Dendritic cell treated with granulocyte-macrophage colony-stimulating factor and Interleukin-4, amounts not matched to agents 40 ng/mL and 50 ng/mL, for 4 days (primary cell): ENCODE measurements around the gene BCL10.
A peak's percentile ranks its signal among the peaks of the same experiment; 100 is the strongest.

Experiments
- H3K27ac Mint-ChIP-seq: one replicate; pipeline ENCODE4 v1.8.0; 2022; ENCODE audit warnings: mild to moderate bottlenecking, mixed read lengths
- H3K27me3 Mint-ChIP-seq: one replicate; pipeline ENCODE4 v1.8.0; 2022; ENCODE audit warnings: mild to moderate bottlenecking, mixed read lengths
- H3K36me3 Mint-ChIP-seq: one replicate; pipeline ENCODE4 v1.8.0; 2022; ENCODE audit warnings: low read depth, mixed read lengths
- H3K4me1 Mint-ChIP-seq: one replicate; pipeline ENCODE4 v1.8.0; 2022; ENCODE audit warnings: low read depth, mixed read lengths
- H3K4me3 Mint-ChIP-seq: one replicate; pipeline ENCODE4 v1.8.0; 2022; ENCODE audit warnings: mild to moderate bottlenecking, moderate library complexity, mixed read lengths
- H3K9me3 Mint-ChIP-seq: one replicate; pipeline ENCODE4 v1.8.0; 2022; ENCODE audit warnings: mixed read lengths
- intact Hi-C: fragments of 100-400 bp; cut with micrococcal nuclease; formaldehyde crosslinking; loops from one replicate; pipeline ENCODE4 v1.15.0; 2022

The BCL10 gene

GRCh38 chr1:85276215-85276977, at the start of gene BCL10:
TSS of gene BCL10 (minus strand) at chr1:85276632. CDS start at chr1:85276352, 280 bp downstream.
- Mint-ChIP-seq H3K4me1 (peaks cover 56% of the 10 kb centered on the region), H3K27ac (peak within 1 kb of the TSS; percentile 99), H3K9me3 (no peaks in the 10 kb centered on the region), H3K4me3 (peak within 1 kb of the TSS; percentile 97), H3K36me3 (peaks cover 36% of the 10 kb centered on the region), H3K27me3 (peaks cover 5% of the 10 kb centered on the region)
- intact Hi-C loops = loop anchor here (1.0 to 10.0 kb wide), 3 partner anchors 17 to 1428 kb away; partner anchors contain the start of genes C1orf52, SH3GLB1 and SSX2IP

DNA sequence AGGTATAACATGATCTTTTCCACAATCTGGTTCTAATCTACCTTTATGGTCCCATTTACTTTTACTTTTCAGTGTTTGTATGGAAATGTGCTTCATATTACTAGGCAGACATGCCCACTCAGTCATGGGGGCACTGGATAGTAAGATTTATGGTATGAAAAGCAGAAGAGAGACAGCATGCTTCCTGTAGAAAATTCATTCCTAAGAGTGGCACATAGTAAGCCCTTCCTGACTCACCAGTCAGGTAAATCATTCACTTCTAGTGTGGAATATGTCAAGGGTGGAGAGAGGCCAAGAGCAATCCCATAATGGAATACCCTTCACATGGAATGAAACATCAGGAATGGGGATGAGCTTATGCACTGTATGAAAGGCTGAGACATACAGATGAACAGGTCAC, 49.5 kb upstream of the BCL10 start:
- Mint-ChIP-seq H3K4me3 (no peak overlapping the region), H3K36me3 (no peaks in the 10 kb centered on the region), H3K9me3 (no peaks in the 10 kb centered on the region), H3K27ac (no peak overlapping the region), H3K27me3 (peaks cover 22% of the 10 kb centered on the region), H3K4me1 (no peaks in the 10 kb centered on the region)
- intact Hi-C loops = no loop called here

DNA sequence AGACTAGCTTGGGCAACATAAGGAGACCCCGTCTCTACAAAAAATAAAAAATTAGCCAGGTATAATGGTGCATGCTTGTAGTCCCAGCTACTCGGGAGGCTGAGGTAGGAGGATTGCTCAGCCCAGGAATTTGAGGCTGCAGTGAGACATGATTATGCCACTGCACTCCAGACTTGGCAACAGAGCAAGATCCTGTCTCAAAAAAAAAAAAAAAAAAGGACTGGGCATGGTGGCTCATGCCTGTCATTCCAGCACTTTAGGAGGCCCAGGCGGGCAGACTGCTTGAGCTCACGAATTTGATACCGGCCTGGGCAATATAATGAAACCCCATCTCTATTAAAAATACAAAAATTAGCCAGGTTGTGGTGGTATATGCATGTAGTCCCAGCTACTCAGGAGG, 47.3 kb upstream of the BCL10 start:
- Mint-ChIP-seq H3K4me1 (no peaks in the 10 kb centered on the region), H3K36me3 (no peaks in the 10 kb centered on the region), H3K27me3 (peaks cover 20% of the 10 kb centered on the region), H3K9me3 (no peaks in the 10 kb centered on the region), H3K4me3 (no peak overlapping the region), H3K27ac (no peak overlapping the region)
- intact Hi-C loops = no loop called here

GRCh38 chr1:85322655-85323054, 46.2 kb upstream of the BCL10 start:
- no peak overlapping the region for H3K27ac Mint-ChIP-seq
- H3K36me3 Mint-ChIP-seq = no peaks in the 10 kb centered on the region
- intact Hi-C loops = no loop called here
- no peaks in the 10 kb centered on the region for H3K4me1 Mint-ChIP-seq
- H3K27me3 Mint-ChIP-seq = peaks cover 19% of the 10 kb centered on the region
- H3K9me3 Mint-ChIP-seq = no peaks in the 10 kb centered on the region
- H3K4me3 Mint-ChIP-seq = no peak overlapping the region

DNA sequence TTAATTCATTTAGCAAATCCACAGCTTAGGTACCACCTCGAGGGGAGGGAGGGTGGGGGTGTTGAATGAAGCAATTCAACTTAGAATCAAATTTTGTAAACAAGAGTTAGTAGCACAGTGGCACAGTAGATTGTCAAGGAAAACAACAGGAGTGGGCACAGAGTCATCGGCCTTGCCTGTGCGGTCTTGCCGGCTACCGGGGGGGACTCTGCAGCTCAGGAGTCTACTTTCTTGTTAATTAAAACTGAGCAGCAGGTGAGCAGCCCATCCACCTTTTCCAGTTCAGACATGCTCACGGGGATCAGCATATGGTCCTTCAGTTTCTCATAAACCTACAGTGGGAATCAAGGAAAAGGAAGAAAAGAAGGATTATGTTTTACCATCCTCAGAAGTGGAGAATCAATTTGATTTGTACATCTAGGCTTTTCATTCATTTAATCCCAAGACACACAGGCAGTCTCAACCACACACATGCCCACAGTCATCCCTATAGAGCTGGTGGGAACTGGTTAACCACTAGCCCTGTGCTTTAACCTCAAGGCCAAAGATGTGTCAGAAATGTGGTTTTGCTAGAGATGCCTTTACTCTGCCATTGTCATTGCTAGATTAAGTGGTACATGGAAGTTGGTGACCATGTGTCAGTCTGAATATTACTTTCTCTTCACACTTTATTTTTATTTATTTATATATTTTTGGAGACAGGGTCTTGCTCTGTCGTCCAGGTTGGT, 45.0 kb upstream of the BCL10 start:
- Mint-ChIP-seq H3K9me3 (no peaks in the 10 kb centered on the region), H3K36me3 (no peaks in the 10 kb centered on the region), H3K27ac (no peak overlapping the region), H3K4me1 (no peaks in the 10 kb centered on the region), H3K27me3 (peaks cover 21% of the 10 kb centered on the region), H3K4me3 (no peak overlapping the region)
- intact Hi-C loops = no loop called here

- H3K27me3 Mint-ChIP-seq = peaks cover 19% of the 10 kb centered on the region
- no peak overlapping the region for H3K4me3 Mint-ChIP-seq
- H3K4me1 Mint-ChIP-seq = no peaks in the 10 kb centered on the region
- intact Hi-C loops = no loop called here
- H3K9me3 Mint-ChIP-seq = no peaks in the 10 kb centered on the region
- no peak overlapping the region for H3K27ac Mint-ChIP-seq
- H3K36me3 Mint-ChIP-seq = no peaks in the 10 kb centered on the region
These were observed 44.1 kb upstream of the BCL10 start for GRCh38 chr1:85320371-85321131.

- no peak overlapping the region for H3K27ac Mint-ChIP-seq
- no peaks in the 10 kb centered on the region for H3K9me3 Mint-ChIP-seq
- H3K27me3 Mint-ChIP-seq = peaks cover 17% of the 10 kb centered on the region
- H3K4me1 Mint-ChIP-seq = no peaks in the 10 kb centered on the region
- H3K36me3 Mint-ChIP-seq = no peaks in the 10 kb centered on the region
- intact Hi-C loops = no loop called here
- H3K4me3 Mint-ChIP-seq = no peak overlapping the region
These were observed 43.5 kb upstream of the BCL10 start for GRCh38 chr1:85319931-85320330.

- H3K36me3 Mint-ChIP-seq = no peaks in the 10 kb centered on the region
- H3K27me3 Mint-ChIP-seq = peaks cover 18% of the 10 kb centered on the region
- no peak overlapping the region for H3K27ac Mint-ChIP-seq
- intact Hi-C loops = no loop called here
- H3K9me3 Mint-ChIP-seq = no peaks in the 10 kb centered on the region
- H3K4me1 Mint-ChIP-seq = no peaks in the 10 kb centered on the region
- H3K4me3 Mint-ChIP-seq = no peak overlapping the region
These were observed 43.1 kb upstream of the BCL10 start for GRCh38 chr1:85319491-85319890.

DNA sequence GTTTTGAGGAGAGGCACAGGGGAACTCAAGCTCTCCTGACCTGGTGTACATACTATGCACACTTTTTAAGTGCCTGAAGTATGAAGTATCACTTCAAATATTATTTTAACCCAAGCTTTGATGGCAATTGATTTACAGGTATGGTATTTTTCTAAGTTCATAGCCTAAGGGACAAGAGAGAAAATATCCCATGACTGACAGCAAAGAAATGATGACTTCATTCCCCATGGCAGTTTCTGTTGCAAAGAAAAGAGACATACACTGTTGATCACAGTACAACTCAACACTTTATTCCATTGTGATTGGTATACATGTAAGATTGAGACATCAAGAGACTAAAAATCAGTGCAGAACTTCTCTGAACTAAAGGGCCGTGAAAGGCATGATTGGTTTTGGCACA, 41.8 kb upstream of the BCL10 start:
- H3K36me3 Mint-ChIP-seq = no peaks in the 10 kb centered on the region
- H3K27me3 Mint-ChIP-seq = peaks cover 19% of the 10 kb centered on the region
- H3K9me3 Mint-ChIP-seq = no peaks in the 10 kb centered on the region
- intact Hi-C loops = no loop called here
- H3K4me1 Mint-ChIP-seq = no peaks in the 10 kb centered on the region
- no peak overlapping the region for H3K4me3 Mint-ChIP-seq
- H3K27ac Mint-ChIP-seq = no peak overlapping the region

DNA sequence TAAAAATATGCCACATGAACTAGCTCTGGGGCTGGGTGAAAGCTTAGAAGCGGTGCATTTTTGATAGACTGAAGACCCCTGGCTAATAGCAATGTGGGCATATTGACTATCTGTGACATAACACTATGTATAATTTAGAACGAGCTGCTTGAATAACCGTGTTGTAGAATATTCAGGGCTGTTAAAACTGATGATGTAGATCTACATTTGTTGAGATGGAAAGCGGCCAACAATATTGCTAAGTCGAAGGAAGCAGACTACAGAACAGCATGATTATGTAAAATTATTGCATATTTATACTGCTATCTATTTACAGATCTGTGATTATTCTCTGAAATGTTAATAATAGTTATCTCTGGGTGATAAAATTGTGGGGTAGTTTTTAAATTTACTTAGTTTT, 41.1 kb upstream of the BCL10 start:
- H3K9me3 Mint-ChIP-seq = no peaks in the 10 kb centered on the region
- intact Hi-C loops = no loop called here
- no peaks in the 10 kb centered on the region for H3K36me3 Mint-ChIP-seq
- H3K4me3 Mint-ChIP-seq = no peak overlapping the region
- H3K27me3 Mint-ChIP-seq = peaks cover 19% of the 10 kb centered on the region
- H3K4me1 Mint-ChIP-seq = no peaks in the 10 kb centered on the region
- no peak overlapping the region for H3K27ac Mint-ChIP-seq

- peaks cover 19% of the 10 kb centered on the region for H3K27me3 Mint-ChIP-seq
- H3K4me1 Mint-ChIP-seq = no peaks in the 10 kb centered on the region
- no peaks in the 10 kb centered on the region for H3K36me3 Mint-ChIP-seq
- H3K9me3 Mint-ChIP-seq = no peaks in the 10 kb centered on the region
- H3K27ac Mint-ChIP-seq = no peak overlapping the region
- intact Hi-C loops = no loop called here
- no peak overlapping the region for H3K4me3 Mint-ChIP-seq
These were observed 39.9 kb upstream of the BCL10 start for GRCh38 chr1:85316321-85316720.

GRCh38 chr1:85315789-85316188, 39.4 kb upstream of the BCL10 start:
- H3K4me3 Mint-ChIP-seq = no peak overlapping the region
- H3K36me3 Mint-ChIP-seq = no peaks in the 10 kb centered on the region
- intact Hi-C loops = no loop called here
- no peak overlapping the region for H3K27ac Mint-ChIP-seq
- H3K4me1 Mint-ChIP-seq = no peaks in the 10 kb centered on the region
- no peaks in the 10 kb centered on the region for H3K9me3 Mint-ChIP-seq
- peaks cover 20% of the 10 kb centered on the region for H3K27me3 Mint-ChIP-seq

- no peak overlapping the region for H3K27ac Mint-ChIP-seq
- H3K27me3 Mint-ChIP-seq = peaks cover 22% of the 10 kb centered on the region
- no peaks in the 10 kb centered on the region for H3K4me1 Mint-ChIP-seq
- H3K4me3 Mint-ChIP-seq = no peak overlapping the region
- intact Hi-C loops = no loop called here
- H3K36me3 Mint-ChIP-seq = no peaks in the 10 kb centered on the region
- H3K9me3 Mint-ChIP-seq = no peaks in the 10 kb centered on the region
These were observed 38.3 kb upstream of the BCL10 start for GRCh38 chr1:85314726-85315125.
